Measurements from ENCODE around the gene PTPRN2.
A peak's percentile ranks its signal among the peaks of the same experiment; 100 is the strongest.

The PTPRN2 gene

DNA sequence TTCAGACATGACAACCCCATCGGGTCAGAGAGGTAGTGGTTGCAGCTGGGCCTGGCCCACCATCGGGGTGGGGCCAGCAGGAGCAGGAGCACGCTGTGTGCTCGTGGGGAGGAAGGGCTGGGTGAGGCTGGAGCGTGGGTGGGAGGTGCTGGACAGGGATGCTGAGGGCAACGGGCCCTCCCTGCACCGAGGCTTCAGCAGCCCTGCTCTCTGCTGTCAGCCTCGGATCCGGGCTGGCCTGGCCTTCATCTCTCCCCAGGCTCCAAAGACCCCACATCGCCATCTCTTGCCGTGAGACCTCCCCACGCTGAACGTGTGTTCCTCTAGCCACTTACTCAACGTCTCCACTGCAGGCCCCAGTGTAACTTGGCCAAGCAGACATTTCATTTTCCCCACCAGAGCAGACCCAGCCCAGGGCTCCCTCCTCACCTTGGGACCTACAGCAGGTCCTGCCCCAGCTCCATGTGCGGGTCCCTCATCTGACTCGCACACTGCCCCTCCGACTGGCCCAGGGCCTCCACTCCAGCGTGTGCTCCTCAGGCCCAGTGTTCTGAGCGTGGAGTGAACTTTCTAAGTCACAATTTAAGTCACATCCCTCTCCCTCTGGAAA lies 788.4 kb downstream of the PTPRN2 start:
- no peak for DNase-seq
- intact Hi-C loops (cut with DNase I): no loop called here

DNA sequence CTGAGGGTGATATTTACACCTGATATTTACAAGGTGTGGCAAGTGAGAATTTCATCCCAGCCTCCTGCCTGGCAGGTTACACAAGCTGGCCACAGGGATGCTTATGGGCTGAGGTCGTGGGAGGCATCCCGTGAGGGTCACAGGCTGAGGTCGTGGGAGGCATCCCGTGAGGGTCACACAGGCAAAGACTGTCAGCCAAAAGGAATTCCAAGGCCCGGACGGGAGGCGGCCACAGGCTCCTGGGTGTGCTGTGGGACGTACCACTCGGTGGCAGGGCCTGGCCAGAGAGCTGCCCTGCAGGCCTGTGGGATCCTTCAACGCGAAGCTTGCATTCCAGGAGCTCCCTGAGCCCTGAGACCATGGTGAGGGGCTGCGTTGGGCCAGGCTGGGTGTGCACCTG lies 790.3 kb downstream of the PTPRN2 start:
- DNase-seq: no peak
- intact Hi-C loops (cut with DNase I): no loop called here

DNA sequence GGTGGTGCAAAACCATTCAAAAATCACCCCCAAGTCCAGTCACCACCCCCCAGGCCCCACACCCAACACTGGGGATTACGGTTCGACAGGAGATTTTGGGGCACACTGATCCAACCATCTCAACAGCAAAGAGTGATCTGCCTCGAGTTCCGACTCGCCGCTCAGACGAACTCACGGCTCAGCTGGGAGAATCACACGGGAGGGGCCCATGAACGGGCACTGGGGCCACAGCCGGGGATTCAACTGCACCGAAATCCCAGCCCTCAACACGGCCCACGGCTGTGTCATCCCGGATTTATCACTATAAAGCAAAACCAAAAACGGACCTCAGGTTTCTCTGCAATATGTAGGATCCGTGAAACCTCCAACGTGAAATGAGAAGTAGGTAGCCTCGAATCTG lies 790.8 kb downstream of the PTPRN2 start:
- no peak for DNase-seq
- intact Hi-C loops (cut with DNase I): no loop called here

- no peak for DNase-seq
- intact Hi-C loops (cut with DNase I): no loop called here
Observed at GRCh38 chr7:157795643-157796042, 792.0 kb downstream of the PTPRN2 start.

DNA sequence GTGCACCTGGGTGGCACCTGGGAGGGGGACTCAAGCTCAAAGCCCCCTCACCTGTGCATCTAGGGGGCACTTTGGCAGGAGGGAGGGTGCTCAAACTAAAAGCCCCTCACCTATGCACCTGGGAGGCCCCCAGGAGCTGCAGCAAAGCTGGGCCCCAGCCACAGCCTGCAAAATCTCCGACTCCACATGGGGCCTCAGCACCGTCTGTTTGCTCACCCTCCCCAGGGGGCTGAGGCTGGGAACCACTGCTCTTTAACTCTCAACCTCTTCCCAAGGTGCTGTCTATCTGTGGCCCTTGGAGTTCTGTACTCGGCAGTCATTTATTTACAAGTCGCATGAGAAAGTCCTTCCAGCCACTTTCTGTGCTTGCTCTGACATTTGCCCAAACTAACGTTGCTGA lies 792.4 kb downstream of the PTPRN2 start:
- intact Hi-C loops (cut with DNase I): no loop called here
- DNase-seq: no peak

DNA sequence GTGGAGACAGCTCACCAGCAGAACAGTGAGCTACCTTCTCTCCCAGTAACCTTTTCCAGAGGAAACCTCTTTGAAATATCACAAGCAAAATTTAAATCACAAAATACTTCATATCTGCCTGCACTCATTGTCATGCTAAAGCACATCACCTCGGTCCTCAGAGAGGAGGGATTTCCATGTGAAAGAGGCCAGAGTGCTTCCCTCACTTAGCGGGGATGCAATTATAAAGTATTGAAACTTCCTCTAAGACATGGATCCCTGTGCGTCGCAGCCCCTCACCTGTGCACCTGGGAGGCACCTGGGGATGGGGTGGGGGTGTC lies 792.9 kb downstream of the PTPRN2 start:
- DNase-seq: no peak
- intact Hi-C loops (cut with DNase I): no loop called here

DNA sequence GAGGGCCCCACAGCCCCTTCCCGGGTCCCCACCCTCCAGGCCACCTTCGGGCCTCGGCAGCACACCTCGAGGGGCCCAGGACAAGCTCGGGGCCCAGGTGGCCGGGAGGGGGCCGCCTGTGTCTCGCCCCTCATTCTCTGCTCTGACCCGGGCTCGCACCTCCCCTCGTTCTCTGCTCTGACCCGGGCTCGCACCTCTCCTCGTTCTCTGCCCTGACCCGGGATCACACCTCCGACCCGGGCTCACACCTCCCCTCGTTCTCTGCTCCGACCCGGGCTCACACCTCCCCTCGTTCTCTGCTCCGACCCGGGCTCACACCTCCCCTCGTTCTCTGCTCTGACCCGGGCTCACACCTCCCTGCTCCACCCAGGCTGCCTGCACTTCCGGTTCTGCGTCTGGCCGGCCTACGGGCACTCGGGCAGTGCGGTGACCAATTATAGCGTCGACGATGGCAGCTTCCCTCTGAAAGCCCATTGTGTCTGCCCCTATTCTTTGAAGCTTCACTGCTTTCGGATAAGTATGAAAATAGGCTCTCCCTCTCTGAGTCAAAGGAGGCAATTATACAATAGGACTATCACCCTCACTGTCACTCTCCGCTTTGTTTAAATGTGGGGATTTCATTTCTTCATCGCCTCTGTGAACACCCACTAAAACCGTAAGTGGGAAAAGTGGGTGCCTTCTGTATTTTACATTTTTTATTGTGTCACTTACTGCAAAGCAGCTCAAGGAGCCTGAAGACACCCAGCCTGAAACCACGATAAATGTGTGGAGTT lies 793.5 kb downstream of the PTPRN2 start:
- intact Hi-C loops (cut with DNase I): no loop called here
- DNase-seq: peak in 13 of 42 donors; percentile 4 to 51 (median 36)

DNA sequence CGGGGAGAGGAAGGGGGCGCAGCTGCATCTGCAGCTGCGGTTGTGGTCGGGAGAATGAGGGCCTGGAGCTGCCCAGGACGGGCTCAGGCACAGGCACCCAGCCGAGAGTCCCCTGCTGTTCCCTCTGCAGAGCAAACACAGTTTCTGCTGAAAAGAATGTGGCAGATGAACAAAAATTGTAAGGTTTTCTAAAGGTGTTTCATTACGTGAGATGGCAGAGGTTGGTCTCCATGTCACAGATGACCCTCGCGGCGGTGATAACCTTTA lies 794.6 kb downstream of the PTPRN2 start:
- intact Hi-C loops (cut with DNase I): no loop called here
- DNase-seq: no peak

GRCh38 chr7:157792241-157793086 lies 795.2 kb downstream of the PTPRN2 start:
- no peak for DNase-seq
- intact Hi-C loops (cut with DNase I): no loop called here

GRCh38 chr7:157791666-157792065 lies 796.0 kb downstream of the PTPRN2 start:
- DNase-seq: no peak
- intact Hi-C loops (cut with DNase I): no loop called here

GRCh38 chr7:157791261-157791660 lies 796.4 kb downstream of the PTPRN2 start:
- intact Hi-C loops (cut with DNase I): no loop called here
- DNase-seq: no peak

- DNase-seq: no peak
- intact Hi-C loops (cut with DNase I): no loop called here
Observed at GRCh38 chr7:157789942-157790341, 797.7 kb downstream of the PTPRN2 start.

GRCh38 chr7:157789094-157789493 lies 798.5 kb downstream of the PTPRN2 start:
- intact Hi-C loops (cut with DNase I): no loop called here
- DNase-seq: no peak

DNA sequence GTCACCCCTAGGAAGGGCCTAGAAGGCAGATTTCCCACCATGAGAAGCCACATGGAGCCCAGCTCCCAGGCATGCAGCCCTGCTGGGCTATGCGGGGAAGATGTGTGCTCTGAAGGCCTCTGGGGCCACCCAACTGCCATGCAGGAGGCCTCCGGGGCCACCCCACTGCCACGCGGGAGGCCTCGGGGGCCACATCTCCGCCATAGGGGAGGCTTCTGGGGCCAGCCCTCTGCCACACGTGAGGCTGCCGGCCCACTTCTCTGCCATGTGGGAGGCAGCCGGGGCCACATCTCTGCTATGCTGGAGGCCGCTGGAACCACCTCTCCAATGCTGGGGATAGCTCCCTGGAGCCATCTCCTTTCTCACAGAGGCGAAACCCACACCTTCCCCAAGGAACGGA lies 799.0 kb downstream of the PTPRN2 start:
- no peak for DNase-seq
- intact Hi-C loops (cut with DNase I): no loop called here

- no peak for DNase-seq
- intact Hi-C loops (cut with DNase I): no loop called here
Observed at GRCh38 chr7:157787275-157787701, 800.3 kb downstream of the PTPRN2 start.

DNA sequence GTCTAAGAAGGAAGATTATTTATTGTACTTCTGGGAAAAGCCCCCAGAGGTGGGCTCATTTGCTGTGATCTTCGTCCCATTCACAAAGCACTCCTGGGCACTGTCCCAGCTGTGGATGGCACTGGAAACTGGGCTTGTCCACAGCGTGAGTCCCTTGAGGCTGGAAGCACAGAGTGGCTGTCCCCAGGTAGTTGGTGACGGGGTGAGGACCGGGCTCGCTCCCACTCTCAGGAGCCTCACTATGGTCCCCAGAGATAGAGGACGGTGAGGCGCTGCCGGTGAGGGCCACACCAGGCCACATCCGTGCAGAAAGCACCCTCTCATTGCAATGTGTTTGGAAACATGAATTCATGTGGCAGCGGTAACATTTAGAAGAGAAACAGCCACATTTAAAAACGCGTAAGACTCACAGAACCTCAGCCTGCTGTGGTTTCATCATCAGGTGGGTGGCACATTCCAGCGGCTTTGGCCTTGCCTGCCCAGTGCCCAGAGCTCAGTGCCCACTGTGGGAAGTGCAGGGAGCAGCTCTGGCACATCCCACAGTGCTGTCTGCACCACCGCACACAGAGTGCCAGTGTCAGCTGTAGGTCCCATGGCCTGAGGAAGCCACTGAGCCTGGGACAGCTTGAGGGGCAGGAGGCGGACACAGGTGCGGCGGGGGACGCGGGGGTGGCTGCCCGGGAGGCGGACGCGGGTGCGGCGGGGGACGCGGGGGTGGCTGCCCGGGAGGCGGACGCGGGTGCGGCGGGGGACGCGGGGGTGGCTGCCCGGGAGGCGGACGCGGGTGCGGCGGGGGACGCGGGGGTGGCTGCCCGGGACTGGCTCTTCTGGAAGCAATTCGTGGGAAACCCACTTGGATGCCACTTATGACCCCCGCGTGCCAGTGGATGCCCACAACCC lies 801.0 kb downstream of the PTPRN2 start:
- no peak for DNase-seq
- intact Hi-C loops (cut with DNase I): no loop called here

GRCh38 chr7:157785486-157786186 lies 802.0 kb downstream of the PTPRN2 start:
- DNase-seq: no peak
- intact Hi-C loops (cut with DNase I): no loop called here

- intact Hi-C loops (cut with DNase I): no loop called here
Observed at GRCh38 chr7:157784979-157785441, 802.6 kb downstream of the PTPRN2 start.

More at GRCh38 chr7:157784979-157785441, 802.6 kb downstream of the PTPRN2 start:
- DNase-seq: peak in 20 of 42 donors; percentile 9 to 72 (median 42)

Measured in head of caudate nucleus (tissue), 42 donors.